CD14-positive monocyte (primary cell): ENCODE measurements around the gene KLRB1. TPM values are rescaled to one million over a fixed set of nuclear protein-coding genes. Genes with fewer than 3 reads are reported as not detected.

Source experiments
- DNase-seq, 3 donors: peaks; one replicate each; pipeline ENCODE4 v3.0.0-alpha.2; 2011 to 2022
- H2AFZ ChIP-seq: 2 replicates; pipeline ENCODE4 v1.6.0; 2012; ENCODE audit warnings: mild to moderate bottlenecking, low read depth, low read length, inconsistent platforms; ENCODE audit not compliant: insufficient read depth, poor library complexity, severe bottlenecking
- H3K27ac ChIP-seq, 2 donors: 1 replicate in 1 of 2; 2 replicates in 1 of 2; pipeline ENCODE4 v1.5.1; 2012 to 2013; ENCODE audit warnings: low read length in 2 of 2, control low read depth in 1 of 2, inconsistent platforms in 1 of 2, low read depth in 1 of 2, mild to moderate bottlenecking in 1 of 2
- H3K27me3 ChIP-seq, 2 donors: one replicate each; pipeline versions ENCODE4 v1.6.0 to v1.6.1; 2011 to 2013; ENCODE audit warnings: low read length in 2 of 2; ENCODE audit not compliant: control insufficient read depth in 2 of 2, insufficient read depth in 2 of 2
- H3K36me3 ChIP-seq, 2 donors: replicated peaks in 1 of 2; 1 replicate in 1 of 2; 2 replicates in 1 of 2; pipeline versions ENCODE4 v1.5.1 to v1.6.1; 2012 to 2013; ENCODE audit warnings: low read length in 2 of 2, control low read depth in 1 of 2, inconsistent platforms in 1 of 2, mild to moderate bottlenecking in 1 of 2; ENCODE audit not compliant: insufficient read depth in 2 of 2, control insufficient read depth in 1 of 2
- H3K4me1 ChIP-seq, 2 donors: 1 replicate in 1 of 2; 2 replicates in 1 of 2; pipeline versions ENCODE4 v1.5.1 to v1.6.1; 2012 to 2013; ENCODE audit warnings: low read length in 2 of 2, control low read depth in 1 of 2, inconsistent platforms in 1 of 2, mild to moderate bottlenecking in 1 of 2, moderate library complexity in 1 of 2; ENCODE audit not compliant: insufficient read depth in 2 of 2, control insufficient read depth in 1 of 2
- H3K4me2 ChIP-seq: replicated peaks from 2 replicates; pipeline ENCODE3; 2012; ENCODE audit warnings: low read length, moderate library complexity, mild to moderate bottlenecking; ENCODE audit not compliant: poor library complexity, severe bottlenecking; ENCODE audit errors: extremely low read depth
- H3K4me3 ChIP-seq, 3 experiments: fragments of 200-600 bp in 1 of 3; sonication (generic) in 1 of 3; replicated peaks in 1 of 3; 1 replicate in 2 of 3; 2 replicates in 1 of 3; pipeline ENCODE4 v1.5.1; 2011 to 2013; ENCODE audit warnings: low read length in 3 of 3, mild to moderate bottlenecking in 3 of 3, control low read depth in 2 of 3, low read depth in 2 of 3, inconsistent platforms in 1 of 3, moderate library complexity in 1 of 3
- H3K79me2 ChIP-seq: 2 replicates; pipeline ENCODE4 v1.6.0; 2012; ENCODE audit warnings: mild to moderate bottlenecking, control low read depth, inconsistent platforms, low read length, moderate library complexity; ENCODE audit not compliant: insufficient read depth
- H3K9ac ChIP-seq: 2 replicates; pipeline ENCODE4 v1.6.0; 2017; ENCODE audit warnings: low read length, mild to moderate bottlenecking; ENCODE audit not compliant: insufficient read depth, poor library complexity, severe bottlenecking
- H3K9me3 ChIP-seq, 2 donors: replicated peaks in 1 of 2; 1 replicate in 1 of 2; 2 replicates in 1 of 2; pipeline versions ENCODE4 v1.5.1 to v1.6.1; 2012 to 2013; ENCODE audit warnings: low read length in 2 of 2, control low read depth in 1 of 2; ENCODE audit not compliant: control insufficient read depth in 1 of 2, insufficient read depth in 1 of 2
- H4K20me1 ChIP-seq: 2 replicates; pipeline ENCODE4 v1.6.0; 2012; ENCODE audit warnings: mild to moderate bottlenecking, low read length, control low read depth, moderate library complexity; ENCODE audit not compliant: insufficient read depth
- H3K27ac Mint-ChIP-seq, 7 donors: one replicate each; pipeline ENCODE4 v1.8.0; 2020; ENCODE audit warnings: mild to moderate bottlenecking in 7 of 7, mixed read lengths in 7 of 7, moderate library complexity in 6 of 7, inconsistent platforms in 2 of 7
- H3K27me3 Mint-ChIP-seq, 3 donors: one replicate each; pipeline ENCODE4 v1.8.0; 2021 to 2022; ENCODE audit warnings: low read depth in 3 of 3, mild to moderate bottlenecking in 3 of 3, mixed read lengths in 3 of 3, moderate library complexity in 3 of 3, inconsistent platforms in 1 of 3
- H3K36me3 Mint-ChIP-seq, 2 donors: one replicate each; pipeline ENCODE4 v1.8.0; 2020; ENCODE audit warnings: mixed read lengths in 2 of 2, inconsistent platforms in 1 of 2, mild to moderate bottlenecking in 1 of 2
- H3K4me1 Mint-ChIP-seq: one replicate; pipeline ENCODE4 v1.8.0; 2020; ENCODE audit warnings: mild to moderate bottlenecking, mixed read lengths
- H3K4me3 Mint-ChIP-seq, 2 donors: one replicate each; pipeline ENCODE4 v1.8.0; 2020; ENCODE audit warnings: mild to moderate bottlenecking in 2 of 2, mixed read lengths in 2 of 2, moderate library complexity in 1 of 2
- H3K9me3 Mint-ChIP-seq, 7 donors: one replicate each; pipeline ENCODE4 v1.8.0; 2020 to 2022; ENCODE audit warnings: mixed read lengths in 7 of 7, mild to moderate bottlenecking in 6 of 7, moderate library complexity in 6 of 7, inconsistent platforms in 2 of 7
- WGBS: methylation state at CpG from one replicate; pipeline ENCODE4 v1.1.5; 2013; ENCODE audit warnings: missing lambda C conversion rate; ENCODE audit not compliant: insufficient coverage; 5-methylcytosine and 5-hydroxymethylcytosine counted together
- intact Hi-C, 2 donors: fragments of 100-400 bp; cut with micrococcal nuclease; formaldehyde crosslinking; loops; one replicate each; pipeline versions ENCODE4 v1.15.0 to v1.15.1; 2023
- polyA plus RNA-seq, 3 donors: library from polyadenylated mRNA; depleted of rRNA in 1 of 3; unstranded in 2 of 3; stranded (reverse) in 1 of 3; fragments of 300-500 nt in 2 of 3; fragments of >200 nt in 1 of 3; fragmentation: Illumina TruSeq in 2 of 3; gene quantifications; 1 replicate in 2 of 3; 2 replicates in 1 of 3; pipeline ENCODE4 v1.2.3, GENCODE V29; 2012 to 2021
- TF ChIP-seq, protein P1 (sequence below): fragments of 200-600 bp; IDR thresholded peaks from one replicate; pipeline ENCODE4 v1.8.0; 2022; ENCODE audit warnings: antibody characterized with exemption, mild to moderate bottlenecking

KLRB1 gene
- polyA plus RNA-seq, 3 donors = 0.28 to 0.29 TPM; not detected in 1

- Histone ChIP-seq H4K20me1 (no peaks in the 10 kb centered on the region), H3K4me3 (no peak overlapping the region), H2AFZ (no peak overlapping the region), H3K79me2 (no peaks in the 10 kb centered on the region), H3K4me2 (no peak overlapping the region), H3K9me3 (no peaks in the 10 kb centered on the region), H3K27me3 (no peaks in the 10 kb centered on the region), H3K4me1 (no peaks in the 10 kb centered on the region), H3K9ac (no peak overlapping the region), H3K36me3 (no peaks in the 10 kb centered on the region), H3K27ac (no peak overlapping the region)
- no CpG with 5 or more reads among the region's 2 CpGs for WGBS
- no peaks in the 10 kb centered on the region for H3K27me3 Mint-ChIP-seq
- TF ChIP-seq, protein P1, sequence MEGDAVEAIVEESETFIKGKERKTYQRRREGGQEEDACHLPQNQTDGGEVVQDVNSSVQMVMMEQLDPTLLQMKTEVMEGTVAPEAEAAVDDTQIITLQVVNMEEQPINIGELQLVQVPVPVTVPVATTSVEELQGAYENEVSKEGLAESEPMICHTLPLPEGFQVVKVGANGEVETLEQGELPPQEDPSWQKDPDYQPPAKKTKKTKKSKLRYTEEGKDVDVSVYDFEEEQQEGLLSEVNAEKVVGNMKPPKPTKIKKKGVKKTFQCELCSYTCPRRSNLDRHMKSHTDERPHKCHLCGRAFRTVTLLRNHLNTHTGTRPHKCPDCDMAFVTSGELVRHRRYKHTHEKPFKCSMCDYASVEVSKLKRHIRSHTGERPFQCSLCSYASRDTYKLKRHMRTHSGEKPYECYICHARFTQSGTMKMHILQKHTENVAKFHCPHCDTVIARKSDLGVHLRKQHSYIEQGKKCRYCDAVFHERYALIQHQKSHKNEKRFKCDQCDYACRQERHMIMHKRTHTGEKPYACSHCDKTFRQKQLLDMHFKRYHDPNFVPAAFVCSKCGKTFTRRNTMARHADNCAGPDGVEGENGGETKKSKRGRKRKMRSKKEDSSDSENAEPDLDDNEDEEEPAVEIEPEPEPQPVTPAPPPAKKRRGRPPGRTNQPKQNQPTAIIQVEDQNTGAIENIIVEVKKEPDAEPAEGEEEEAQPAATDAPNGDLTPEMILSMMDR = no peak
- H3K4me1 Mint-ChIP-seq = no peaks in the 10 kb centered on the region
- intact Hi-C loops = no loop called here
- H3K4me3 Mint-ChIP-seq = no peak overlapping the region
- H3K27ac Mint-ChIP-seq = no peak overlapping the region
- H3K36me3 Mint-ChIP-seq = no peaks in the 10 kb centered on the region
- H3K9me3 Mint-ChIP-seq = no peaks in the 10 kb centered on the region
- DNase-seq = no peak
Measured at GRCh38 chr12:9590441-9590840, 17.3 kb downstream of the KLRB1 start.

GRCh38 chr12:9588749-9589148 lies 19.0 kb downstream of the KLRB1 start:
- Mint-ChIP-seq H3K27ac (no peak overlapping the region), H3K9me3 (no peaks in the 10 kb centered on the region), H3K36me3 (no peaks in the 10 kb centered on the region), H3K4me3 (no peak overlapping the region), H3K27me3 (no peaks in the 10 kb centered on the region), H3K4me1 (no peaks in the 10 kb centered on the region)
- WGBS = 100% methylated on average over 2 of the region's 2 CpGs
- Histone ChIP-seq H4K20me1 (no peaks in the 10 kb centered on the region), H3K27ac (no peak overlapping the region), H3K9me3 (no peaks in the 10 kb centered on the region), H3K4me3 (no peak overlapping the region), H3K4me2 (no peak overlapping the region), H3K79me2 (no peaks in the 10 kb centered on the region), H2AFZ (no peak overlapping the region), H3K4me1 (no peaks in the 10 kb centered on the region), H3K27me3 (no peaks in the 10 kb centered on the region), H3K9ac (no peak overlapping the region), H3K36me3 (no peaks in the 10 kb centered on the region)
- DNase-seq = no peak
- TF ChIP-seq, protein P1 = no peak
- intact Hi-C loops = no loop called here
